NCI-H2171 treated with DMSO at 0.1 percent for 48 hours (cell line): ENCODE results near the gene CCDC112.

ENCODE experiments used
- DNase-seq: peaks from one replicate; lab custom pipeline; 2025; lab: John Stamatoyannopoulos, UW

CCDC112 gene

DNA sequence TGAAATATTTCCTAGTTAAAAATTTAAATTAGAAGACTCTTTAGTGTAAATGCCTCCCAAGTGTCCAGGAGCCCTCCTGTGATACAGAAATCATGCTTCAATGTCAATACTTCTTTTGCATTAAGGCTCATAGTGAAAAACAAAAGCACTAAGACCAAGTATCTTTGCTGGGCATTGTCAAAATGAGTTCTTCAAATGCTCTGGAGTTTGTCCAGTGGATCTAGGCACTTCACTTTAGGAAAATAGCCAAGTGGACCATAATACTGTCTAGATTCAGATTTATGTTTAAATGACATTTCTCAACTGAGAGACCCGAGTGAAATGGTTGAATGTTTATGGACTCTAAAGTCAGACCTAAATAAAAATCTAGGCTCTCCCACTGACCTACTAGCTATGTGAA is 21.3 kb upstream of the CCDC112 start:
- DNase-seq: no peak

DNA sequence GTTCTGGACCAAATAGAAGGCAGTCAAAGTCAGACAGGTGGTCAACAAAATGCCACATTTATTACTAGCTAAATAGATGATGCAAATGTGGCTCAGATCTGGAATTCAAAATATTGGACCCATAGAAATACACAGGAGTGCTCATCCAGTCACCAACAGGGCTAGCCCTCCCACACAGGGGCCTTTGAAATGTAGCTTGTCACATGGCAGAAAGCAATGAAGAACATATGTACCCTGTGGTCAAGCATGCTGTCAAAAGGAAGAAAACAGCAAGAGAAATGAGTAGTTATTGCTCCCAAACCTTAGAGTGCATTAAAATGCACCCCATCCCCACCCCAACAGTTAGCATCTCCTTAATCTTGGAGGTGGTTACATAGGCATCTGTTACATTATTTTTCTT is 20.9 kb upstream of the CCDC112 start:
- DNase-seq: no peak

DNA sequence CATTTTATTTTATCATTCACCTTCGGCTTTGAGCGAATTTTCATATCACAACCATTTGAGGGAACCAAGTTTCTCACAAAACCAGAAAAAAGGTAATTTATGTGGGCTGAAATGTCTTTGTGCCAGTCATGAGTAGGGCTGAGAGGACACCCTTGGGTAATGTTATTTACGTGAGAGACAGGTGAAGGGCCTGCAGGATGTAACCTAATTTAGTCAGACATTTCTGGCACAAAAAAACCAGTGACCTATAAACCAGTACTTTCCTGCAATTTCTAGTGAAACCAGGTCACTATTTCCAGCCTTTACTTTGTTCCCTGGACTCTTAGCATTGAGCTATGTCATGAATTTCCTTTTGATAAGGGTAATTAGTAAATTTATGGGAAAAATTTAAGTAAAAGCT is 17.2 kb upstream of the CCDC112 start:
- DNase-seq: no peak

DNA sequence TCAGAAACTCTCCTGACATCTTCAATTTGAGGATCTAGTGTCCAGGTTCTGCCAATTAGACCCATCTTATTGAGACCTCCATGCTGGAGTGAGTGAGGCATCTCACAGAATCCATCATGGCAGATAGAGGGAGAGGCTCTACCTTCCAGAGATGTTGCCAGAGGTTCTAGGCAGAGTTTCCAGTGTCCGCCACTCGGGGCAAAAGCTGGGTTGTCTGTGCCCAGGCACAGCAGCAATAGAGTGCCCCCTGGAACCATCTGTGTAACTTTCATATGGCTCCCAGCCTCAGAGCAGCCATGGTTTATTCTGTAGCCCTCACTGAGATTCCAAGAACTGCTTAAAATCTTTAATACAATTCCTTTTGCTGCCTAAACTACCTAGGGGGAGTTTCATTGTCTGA is 16.6 kb upstream of the CCDC112 start:
- no peak for DNase-seq

- peak; percentile 16 for DNase-seq
These were observed 13.4 kb upstream of the CCDC112 start for GRCh38 chr5:115309751-115310370.

DNA sequence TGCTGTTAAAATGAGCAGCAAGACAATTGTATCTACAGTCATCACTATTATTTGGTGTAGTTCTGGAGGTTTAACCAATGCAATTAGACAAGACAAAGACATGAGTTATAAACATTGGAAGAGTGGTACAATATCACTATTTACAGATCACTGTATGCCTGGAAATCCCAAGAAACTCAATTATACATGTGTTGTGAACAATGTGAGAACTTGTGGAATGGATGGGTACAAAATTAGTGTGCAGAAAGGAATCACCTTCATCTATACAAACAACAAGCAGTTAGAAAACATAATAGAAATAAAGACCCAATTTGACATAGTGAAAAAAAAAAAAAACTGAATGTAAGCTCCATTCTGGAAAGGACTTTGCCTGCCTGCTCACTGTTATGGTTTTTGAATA is 12.4 kb upstream of the CCDC112 start:
- no peak for DNase-seq

DNA sequence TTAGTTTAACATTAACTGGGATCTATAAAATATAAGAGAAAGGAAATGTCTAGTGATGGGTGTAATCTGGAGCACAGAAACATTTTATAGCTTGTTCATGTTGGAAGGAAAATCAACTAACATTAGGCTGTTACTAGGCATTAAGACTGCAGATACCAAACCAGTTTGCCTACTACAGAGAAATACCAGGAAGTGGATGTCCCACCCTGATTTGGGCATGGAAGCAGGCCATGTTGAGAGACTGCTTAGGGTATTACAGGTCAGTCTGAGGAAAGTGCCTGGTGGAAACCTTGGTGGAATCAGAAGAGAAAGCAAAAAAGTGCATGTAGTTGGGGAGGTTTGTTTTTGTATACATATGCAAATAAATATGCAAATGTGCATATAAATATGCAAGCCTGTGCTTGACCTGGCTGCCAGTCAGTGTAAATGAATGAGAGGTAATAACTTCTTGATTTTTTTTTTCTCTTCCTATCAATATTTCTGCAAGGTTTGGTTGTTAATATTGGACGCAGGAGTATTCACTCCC is 9.6 kb upstream of the CCDC112 start:
- no peak for DNase-seq

DNA sequence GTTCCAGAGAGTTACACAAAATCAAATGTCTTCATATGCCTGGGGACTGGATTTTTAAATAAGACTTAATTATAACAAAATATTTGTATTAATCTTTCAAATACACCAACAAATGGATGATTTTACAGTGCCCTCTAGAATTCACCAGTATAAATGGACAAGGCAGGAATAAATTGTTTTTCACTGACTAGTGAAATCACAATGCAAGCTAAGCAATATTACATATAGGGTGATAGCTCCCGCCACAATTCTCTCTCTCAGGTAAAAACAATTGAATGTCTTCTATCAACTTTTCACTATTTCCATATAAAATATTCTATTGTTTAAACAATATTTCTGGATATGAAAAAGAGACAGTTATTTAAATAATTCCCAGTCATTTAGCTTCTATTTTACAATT is 8.0 kb upstream of the CCDC112 start:
- DNase-seq: no peak

DNA sequence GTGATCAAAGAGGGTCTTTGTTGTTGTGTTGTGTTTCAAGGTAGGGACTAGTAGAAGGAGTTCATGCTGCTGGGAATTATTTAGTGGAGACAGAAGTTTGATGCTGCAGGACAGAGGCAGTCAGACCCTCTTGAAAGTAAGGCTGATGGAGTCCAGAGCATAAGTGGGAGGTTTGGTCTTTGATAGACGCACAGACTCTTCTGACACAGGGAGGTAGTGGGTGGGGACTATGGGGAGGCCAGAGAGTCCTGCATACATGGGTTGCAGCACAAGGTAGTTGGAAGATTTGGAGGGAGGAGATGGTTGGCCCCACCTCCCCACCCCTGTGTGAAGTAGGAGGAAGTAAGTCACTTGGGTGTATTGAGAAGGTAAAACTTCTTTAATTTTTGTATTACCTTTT is 2.4 kb upstream of the CCDC112 start:
- DNase-seq: no peak

DNA sequence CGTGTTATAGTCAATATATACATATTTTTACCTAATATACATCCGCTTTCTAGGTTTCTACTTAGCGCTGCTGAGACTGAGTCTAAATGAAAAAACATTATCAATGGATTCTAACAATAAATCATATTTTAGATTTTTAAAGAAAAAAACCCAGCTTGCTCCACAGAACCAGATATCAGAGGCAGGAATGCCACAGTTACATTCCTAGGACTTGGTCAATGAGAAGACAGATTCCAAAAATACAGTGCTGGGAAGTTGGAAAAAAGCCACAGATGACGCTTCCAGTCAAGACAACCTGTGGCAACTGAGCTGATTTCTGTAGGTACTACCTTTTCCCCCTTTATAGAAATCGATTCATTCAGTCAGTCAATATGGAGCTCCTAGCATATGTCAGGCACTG is 577 bp upstream of the CCDC112 start:
- DNase-seq: no peak

DNA sequence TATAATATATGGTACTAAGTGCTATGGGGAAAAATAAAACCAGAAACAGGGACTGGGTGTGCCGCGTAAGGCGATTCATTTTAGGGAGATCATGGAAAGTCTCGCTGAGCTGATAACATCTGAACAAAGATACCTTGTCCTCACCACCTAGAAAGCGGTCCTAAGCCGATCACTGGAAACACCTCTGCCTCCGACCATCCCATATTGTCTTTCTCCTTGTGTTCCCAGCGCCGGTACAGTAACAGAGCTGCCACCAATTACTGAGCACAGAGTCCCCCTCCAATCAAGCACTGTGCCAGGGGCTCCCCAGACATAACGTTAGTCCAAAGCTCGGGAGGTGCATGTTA is 704 bp downstream of the CCDC112 start:
- DNase-seq: peak; percentile 59

GRCh38 chr5:115291397-115291796 is 5.1 kb downstream of the CCDC112 start:
- DNase-seq: no peak

- DNase-seq: no peak
These were observed 7.3 kb downstream of the CCDC112 start for GRCh38 chr5:115289104-115289503.

DNA sequence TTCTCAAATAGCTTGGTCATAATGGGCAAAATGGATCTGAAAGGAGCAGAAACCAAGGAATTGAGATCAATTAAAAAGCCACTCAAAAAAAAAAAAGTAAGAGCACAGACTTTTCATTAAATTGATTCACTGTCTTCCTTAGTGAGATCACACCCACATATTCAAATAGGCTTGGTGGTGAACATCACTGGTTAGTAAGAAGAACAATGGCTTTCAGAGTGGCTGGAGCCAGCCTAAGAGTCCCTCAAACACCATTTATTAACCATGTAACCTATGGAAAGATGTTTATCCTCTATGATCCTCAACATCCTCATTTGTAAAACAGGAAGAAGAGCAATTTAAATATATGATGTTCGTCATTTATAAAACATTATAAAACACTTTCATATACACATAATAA is 12.4 kb downstream of the CCDC112 start:
- DNase-seq: no peak

DNA sequence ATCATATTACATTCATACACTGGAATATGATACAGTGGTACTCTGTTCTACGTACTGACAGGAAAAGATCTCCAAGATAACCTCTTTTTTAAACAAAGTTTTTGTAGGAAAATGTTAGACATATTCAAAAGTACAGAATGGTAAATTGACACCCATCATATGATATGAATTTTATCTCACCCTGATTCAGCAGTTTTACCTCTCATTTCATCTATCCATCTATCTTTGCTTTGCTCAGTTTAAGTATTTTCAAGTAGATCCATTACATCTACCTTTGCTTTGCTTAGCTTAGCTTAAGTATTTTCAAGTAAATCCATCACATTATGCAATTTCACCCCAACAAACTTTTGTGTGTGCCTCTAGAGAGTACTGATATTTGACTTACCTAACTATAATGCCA is 14.3 kb downstream of the CCDC112 start:
- no peak for DNase-seq

DNA sequence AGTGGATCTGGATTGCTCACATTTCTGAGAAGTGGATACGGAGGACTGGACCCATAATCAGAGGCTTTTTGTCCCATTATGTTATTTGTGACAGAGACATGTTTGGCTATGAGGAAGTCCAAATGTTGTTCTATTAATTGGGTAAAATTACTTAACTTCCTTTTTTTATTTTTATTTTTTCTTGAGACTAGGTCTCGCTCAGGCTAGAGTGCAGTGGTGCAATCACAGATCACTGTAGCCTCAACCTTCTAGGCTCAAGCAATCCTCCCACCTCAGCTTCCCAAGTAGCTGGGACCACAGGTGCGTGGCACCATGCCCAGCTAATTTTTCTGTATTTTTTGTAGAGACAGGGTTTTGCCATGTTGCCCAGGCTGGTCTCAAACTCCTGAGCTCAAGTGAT is 21.9 kb downstream of the CCDC112 start:
- DNase-seq: no peak

- DNase-seq: no peak
These were observed 24.0 kb downstream of the CCDC112 start for GRCh38 chr5:115272297-115272958.

- DNase-seq: no peak
These were observed 25.0 kb downstream of the CCDC112 start for GRCh38 chr5:115271295-115272050.

- no peak for DNase-seq
These were observed 28.8 kb downstream of the CCDC112 start for GRCh38 chr5:115267617-115268016.

- no peak for DNase-seq
These were observed 31.2 kb downstream of the CCDC112 start for GRCh38 chr5:115265220-115265619.

DNA sequence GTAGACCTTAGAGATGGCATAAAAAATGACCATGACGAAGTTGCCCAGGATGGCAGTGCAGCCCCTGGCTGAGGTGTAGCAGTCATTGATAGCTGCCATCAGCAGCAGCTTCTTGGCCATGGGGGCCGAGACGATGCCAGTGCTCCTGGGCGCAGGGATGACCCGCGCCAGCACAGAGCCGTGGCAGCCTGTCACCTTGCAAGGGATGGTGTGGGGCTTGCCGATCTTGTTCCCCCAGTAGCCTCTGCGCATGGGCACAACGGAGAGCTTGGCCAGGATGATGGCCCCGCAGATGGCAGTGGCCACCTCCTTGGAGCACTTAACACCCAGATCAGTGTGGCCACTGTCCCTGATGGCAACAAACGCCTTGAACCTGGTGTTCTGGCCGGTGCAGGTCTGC is 31.7 kb downstream of the CCDC112 start:
- DNase-seq: no peak

DNA sequence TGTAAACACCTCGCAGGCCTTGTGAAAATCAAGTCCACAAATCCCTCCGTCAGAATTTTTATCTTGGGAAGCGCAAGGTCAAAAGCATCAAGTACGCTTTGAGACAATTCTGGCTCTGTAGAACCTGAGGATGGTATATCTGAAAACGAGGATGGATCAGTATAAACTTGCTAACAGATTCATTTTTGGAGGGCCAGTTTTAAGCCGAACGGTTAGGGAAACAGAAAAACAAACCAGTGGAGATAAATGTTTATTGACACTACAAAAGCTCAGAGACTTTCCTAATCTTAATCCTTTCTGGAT is 33.4 kb downstream of the CCDC112 start:
- no peak for DNase-seq

DNA sequence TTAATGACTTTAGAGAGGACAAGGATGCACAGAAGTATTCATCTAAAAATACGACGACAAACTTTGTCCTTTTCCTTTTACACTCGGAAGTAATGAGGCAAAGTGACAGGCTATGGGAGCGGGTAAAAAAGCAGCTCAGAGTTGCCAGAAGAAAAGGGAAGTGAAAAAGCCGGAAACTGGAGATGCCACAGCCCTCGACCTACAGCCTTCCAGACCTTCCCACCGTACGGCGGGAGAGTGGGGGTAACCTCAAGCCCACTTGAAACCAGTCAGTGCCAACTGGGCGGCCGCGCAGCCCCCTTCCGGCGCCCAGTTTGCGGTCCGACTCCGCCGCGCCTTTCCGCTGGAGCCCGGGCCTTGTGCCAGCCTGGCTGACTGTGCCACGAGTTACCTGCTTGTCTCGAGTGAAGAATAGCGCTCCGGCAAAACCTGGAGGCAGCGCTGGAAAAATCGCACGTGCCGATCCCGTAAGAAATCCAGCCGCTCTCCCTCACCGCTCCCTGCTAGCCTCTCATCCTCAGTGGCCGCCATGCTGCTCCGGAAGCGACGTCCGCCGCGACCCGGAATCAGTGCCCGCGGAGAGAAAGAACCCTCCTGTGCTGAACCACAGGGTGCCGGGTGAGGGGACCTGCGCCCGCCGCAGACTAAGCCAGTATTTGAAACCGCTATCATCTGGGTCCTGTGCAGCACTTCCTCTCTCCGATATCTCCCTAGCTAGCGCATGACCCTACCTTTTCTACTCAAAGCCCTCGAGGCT is 34.0 kb downstream of the CCDC112 start, which contains the start of gene PGGT1B:
Gene PGGT1B (minus strand): TSS at position 557 of the 757 bp plus-strand sequence. CDS start 26 bp downstream, at position 531.
- peak; percentile 78 for DNase-seq
